AG04450 (cell line): ENCODE results near the gene LIMK1. TPM values are rescaled to one million over a fixed set of nuclear protein-coding genes. Genes with fewer than 3 reads are reported as not detected.
A peak's percentile ranks its signal among the peaks of the same experiment; 100 is the strongest.

ENCODE experiments used
- CTCF ChIA-PET: fragments of 300-600, 350-600 bp; formaldehyde crosslinking; extraction: SDS; loops from one replicate; lab custom pipeline; 2022; ENCODE audit warnings: antibody characterized with exemption, inconsistent platforms; lab: Charles Lee
- POLR2A ChIA-PET: fragments of 350-600 bp; formaldehyde crosslinking; extraction: SDS; loops from one replicate; lab custom pipeline; 2021; ENCODE audit warnings: antibody characterized with exemption, inconsistent platforms; lab: Yijun Ruan, JAX
- DNase-seq: peaks from one replicate; pipeline ENCODE4 v3.0.0-alpha.2; 2011; ENCODE audit warnings: low read depth, low spot score
- H3K27ac ChIP-seq: one replicate; pipeline ENCODE4 v1.5.1; 2012; ENCODE audit warnings: low read depth, low read length, control low read depth
- H3K27me3 ChIP-seq: one replicate; pipeline ENCODE4 v1.6.0; 2012; ENCODE audit warnings: low read length; ENCODE audit not compliant: control insufficient read depth, insufficient read depth
- H3K4me3 ChIP-seq: 2 replicates; pipeline ENCODE4 v1.5.1; 2011; ENCODE audit warnings: mild to moderate bottlenecking, low read depth, low read length, control low read depth
- H3K9me3 ChIP-seq: 2 replicates; pipeline ENCODE4 v1.5.1; 2012; ENCODE audit warnings: low read length; ENCODE audit not compliant: control insufficient read depth, insufficient read depth
- polyA plus RNA-seq: library from polyadenylated mRNA; depleted of rRNA; stranded (reverse); fragments of >200 nt; gene quantifications from 2 replicates; pipeline ENCODE4 v1.2.3, GENCODE V29; 2011
- TF ChIP-seq, protein P1 (sequence below): IDR thresholded peaks from 2 replicates; pipeline ENCODE4 v1.5.1; 2011; ENCODE audit warnings: low read depth, low read length, control low read depth, inconsistent platforms

The LIMK1 gene
- polyA plus RNA-seq, 1 experiment, result 33.0 TPM

DNA sequence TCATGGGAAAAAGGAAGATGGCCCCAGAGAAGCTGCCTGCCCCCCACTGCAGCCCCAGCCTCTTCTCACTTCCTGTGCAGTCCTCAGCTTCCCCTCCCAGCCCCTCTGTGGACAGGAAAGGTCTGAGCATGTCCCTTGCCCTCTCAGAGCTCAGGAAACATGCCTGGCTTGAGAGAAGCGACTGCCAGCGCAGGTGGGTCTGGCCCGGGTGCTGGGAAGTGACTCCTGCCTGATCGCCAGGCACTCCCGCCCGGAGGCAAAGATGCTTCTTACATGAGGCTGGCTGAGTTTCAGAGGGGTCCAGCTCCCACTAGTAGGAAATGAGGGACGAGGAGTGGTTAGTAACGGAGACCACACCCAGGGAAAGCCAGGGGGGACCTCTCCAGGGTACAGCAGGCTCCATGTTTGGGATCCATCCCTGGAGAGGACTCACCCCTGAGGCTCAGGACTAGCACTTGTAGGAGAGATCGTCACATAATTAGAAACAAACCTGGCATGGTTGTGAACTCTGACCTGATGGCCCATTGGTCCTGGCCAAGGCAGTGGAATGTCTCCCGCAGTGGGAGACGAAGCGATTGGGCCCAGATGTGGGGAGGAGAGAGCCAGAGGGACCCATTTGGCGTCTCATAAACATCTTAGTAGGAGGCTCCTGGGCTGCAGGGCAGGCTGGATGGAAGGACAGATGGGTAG is 43.4 kb upstream of the LIMK1 start:
- H3K9me3 ChIP-seq, result no peaks in the 10 kb centered on the region; the same call in 1 of the 2 replicates
- TF ChIP-seq, protein P1, sequence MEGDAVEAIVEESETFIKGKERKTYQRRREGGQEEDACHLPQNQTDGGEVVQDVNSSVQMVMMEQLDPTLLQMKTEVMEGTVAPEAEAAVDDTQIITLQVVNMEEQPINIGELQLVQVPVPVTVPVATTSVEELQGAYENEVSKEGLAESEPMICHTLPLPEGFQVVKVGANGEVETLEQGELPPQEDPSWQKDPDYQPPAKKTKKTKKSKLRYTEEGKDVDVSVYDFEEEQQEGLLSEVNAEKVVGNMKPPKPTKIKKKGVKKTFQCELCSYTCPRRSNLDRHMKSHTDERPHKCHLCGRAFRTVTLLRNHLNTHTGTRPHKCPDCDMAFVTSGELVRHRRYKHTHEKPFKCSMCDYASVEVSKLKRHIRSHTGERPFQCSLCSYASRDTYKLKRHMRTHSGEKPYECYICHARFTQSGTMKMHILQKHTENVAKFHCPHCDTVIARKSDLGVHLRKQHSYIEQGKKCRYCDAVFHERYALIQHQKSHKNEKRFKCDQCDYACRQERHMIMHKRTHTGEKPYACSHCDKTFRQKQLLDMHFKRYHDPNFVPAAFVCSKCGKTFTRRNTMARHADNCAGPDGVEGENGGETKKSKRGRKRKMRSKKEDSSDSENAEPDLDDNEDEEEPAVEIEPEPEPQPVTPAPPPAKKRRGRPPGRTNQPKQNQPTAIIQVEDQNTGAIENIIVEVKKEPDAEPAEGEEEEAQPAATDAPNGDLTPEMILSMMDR, result no peak
- H3K27ac ChIP-seq, result no peak overlapping the region
- CTCF ChIA-PET, result interaction anchor here (1.6 kb wide), 1 partner anchor 13 kb away, joined by 8 read pairs; no protein-coding TSS in a partner anchor
- no peak overlapping the region for H3K4me3 ChIP-seq
- no peak for DNase-seq
- H3K27me3 ChIP-seq, result no peaks in the 10 kb centered on the region
- POLR2A ChIA-PET, result no interaction called here

DNA sequence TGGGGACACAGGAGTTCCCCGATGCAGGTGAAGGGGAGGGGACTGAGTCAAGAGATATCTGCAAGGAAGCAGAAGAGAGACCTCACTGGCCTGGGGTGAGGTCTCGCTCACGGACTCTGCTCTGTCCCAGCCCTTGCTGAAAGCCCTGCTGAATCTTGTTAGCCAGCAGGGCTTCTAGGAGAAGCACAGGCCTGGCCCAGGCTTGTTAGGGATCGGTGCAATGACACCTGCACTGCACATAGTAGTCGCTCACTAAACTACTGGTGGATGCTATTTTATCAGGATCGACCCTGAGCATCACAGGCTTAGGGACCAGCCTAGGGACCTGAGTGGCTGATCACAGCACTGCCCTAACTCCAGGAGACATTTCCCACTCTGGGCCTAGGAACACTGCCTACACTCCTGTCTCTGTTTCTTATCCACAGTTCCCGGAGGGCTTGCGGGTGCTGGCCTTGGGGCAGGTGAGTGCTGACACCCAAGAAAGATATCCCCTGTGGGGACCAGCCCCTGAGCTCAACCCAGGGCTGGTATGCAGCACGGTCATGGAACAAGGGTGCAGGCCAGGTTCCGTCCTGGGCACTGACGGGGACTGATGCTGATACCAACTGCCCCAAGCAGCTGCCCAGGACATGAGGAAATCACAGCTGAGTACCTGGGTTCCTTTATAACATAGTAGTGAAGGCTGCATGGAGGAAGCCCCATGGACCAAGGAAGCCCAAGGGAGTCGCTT is 42.6 kb upstream of the LIMK1 start:
- ChIA-PET CTCF (interaction anchor here (1.1 kb wide), 1 partner anchor 14 kb away, joined by 5 read pairs; no protein-coding TSS in a partner anchor), POLR2A (no interaction called here)
- Histone ChIP-seq H3K27ac (no peak overlapping the region), H3K4me3 (no peak overlapping the region), H3K27me3 (no peaks in the 10 kb centered on the region), H3K9me3 (no peaks in the 10 kb centered on the region; the same call in 1 of the 2 replicates)
- TF ChIP-seq, protein P1, result no peak
- DNase-seq, result no peak

DNA sequence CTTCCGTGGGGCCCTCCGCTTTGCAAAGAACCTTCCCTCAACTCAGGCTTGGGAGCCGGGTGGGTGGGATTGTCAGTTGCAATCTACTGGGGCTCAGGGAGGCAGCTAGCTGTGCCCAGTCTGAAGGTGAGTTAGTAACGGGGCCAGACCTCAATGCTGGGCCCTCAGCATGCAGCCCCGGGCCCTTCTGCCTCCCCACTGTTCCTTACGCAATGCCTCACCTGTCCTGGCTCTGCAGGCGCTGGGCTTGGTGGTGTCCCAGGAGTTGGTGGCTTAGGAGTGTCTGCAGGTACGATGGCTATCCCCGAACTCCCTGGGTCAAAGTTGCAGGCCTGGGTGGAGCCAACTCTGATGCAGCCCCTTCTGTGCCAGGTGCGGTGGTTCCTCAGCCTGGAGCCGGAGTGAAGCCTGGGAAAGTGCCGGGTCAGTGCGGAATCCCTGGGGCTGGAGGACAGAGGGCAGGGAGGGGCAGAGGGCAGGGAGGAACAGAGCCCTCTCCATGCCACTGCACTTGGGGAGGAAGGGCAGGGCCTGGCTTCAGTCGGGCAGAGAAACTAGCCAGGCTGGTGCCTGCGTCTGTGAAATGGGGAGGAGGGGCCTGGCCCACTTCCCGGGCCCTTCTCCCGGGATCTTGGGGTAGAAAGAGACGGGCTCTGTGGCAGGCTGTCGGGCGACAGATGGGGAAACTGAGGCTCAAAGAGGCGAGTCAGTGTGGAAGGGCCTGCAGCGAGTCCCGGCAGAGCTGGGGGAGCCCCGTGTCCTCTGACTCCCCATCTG is 40.7 kb upstream of the LIMK1 start:
- Histone ChIP-seq H3K4me3 (no peak overlapping the region), H3K27ac (peak overlapping the region; percentile 11), H3K27me3 (no peaks in the 10 kb centered on the region), H3K9me3 (no peaks in the 10 kb centered on the region; the same call in 1 of the 2 replicates)
- ChIA-PET POLR2A (no interaction called here), CTCF (interaction anchor here (0.7 to 1.2 kb wide), 2 partner anchors 16 to 120 kb away, joined by 3 to 4 read pairs; no protein-coding TSS in a partner anchor)
- no peak for DNase-seq
- TF ChIP-seq, protein P1, result no peak

DNA sequence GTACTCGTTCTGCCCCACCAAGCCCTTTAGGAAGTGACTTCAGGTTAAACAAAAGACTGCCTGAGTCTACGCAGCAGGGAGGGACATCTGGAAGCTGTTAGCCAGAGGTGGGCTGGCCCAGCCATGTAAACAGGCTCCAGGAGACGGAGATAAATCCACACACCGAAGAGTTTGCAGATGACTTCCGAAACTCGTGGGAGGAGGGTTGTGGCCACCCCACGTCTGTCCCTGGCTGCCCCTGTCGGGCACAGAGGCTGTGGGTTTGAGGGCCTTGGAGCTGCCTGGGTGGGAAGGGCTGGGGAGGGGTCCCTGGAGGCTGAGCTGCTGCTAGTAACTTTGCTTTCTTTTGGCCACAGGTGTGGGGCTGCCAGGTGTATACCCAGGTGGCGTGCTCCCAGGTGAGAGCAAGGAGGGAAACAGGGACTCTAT is 40.1 kb upstream of the LIMK1 start:
- Histone ChIP-seq H3K4me3 (no peak overlapping the region), H3K27ac (peak overlapping the region; percentile 11), H3K9me3 (no peaks in the 10 kb centered on the region; the same call in 1 of the 2 replicates), H3K27me3 (no peaks in the 10 kb centered on the region)
- TF ChIP-seq, protein P1, result no peak
- peak; percentile 44 for DNase-seq
- ChIA-PET POLR2A (no interaction called here), CTCF (interaction anchor here (1.2 kb wide), 1 partner anchor 17 kb away, joined by 3 read pairs; no protein-coding TSS in a partner anchor)
